Measurements from ENCODE around the gene PCARE. TPM values are rescaled to one million over a fixed set of nuclear protein-coding genes. Genes with fewer than 3 reads are reported as not detected.
A peak's percentile ranks its signal among the peaks of the same experiment; 100 is the strongest.
"Not testable (repeated sequence)": the region's sequence is repeated elsewhere in the genome, so short reads cannot be mapped to it uniquely, and the experiment has no call there.

Gene PCARE
- total RNA-seq = under 0.01 TPM

DNA sequence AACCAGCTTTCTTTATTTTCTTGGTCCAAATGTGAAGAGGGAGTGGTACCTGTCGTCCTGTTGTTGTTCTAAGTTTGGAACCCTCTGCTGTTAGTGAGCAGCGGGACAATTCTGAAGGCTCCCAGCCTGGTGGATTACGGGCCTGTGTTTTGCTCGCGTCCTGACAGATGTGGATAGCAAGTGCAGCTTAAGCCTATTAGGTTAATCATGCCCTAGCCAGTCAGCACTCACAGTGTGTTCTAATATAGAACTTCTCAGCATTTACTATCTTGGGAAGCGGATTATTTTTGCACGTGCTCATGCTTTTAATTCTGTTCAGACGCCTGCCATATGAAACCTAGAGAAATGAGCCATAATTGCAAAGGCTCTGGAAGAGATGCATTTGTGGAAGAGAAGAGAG lies at the start of gene PCARE:
Gene PCARE, minus strand, starts transcription at position 113 of the 400 bp plus-strand sequence. CDS start 262 bp downstream, outside the sequence.
- no peak for DNase-seq

DNA sequence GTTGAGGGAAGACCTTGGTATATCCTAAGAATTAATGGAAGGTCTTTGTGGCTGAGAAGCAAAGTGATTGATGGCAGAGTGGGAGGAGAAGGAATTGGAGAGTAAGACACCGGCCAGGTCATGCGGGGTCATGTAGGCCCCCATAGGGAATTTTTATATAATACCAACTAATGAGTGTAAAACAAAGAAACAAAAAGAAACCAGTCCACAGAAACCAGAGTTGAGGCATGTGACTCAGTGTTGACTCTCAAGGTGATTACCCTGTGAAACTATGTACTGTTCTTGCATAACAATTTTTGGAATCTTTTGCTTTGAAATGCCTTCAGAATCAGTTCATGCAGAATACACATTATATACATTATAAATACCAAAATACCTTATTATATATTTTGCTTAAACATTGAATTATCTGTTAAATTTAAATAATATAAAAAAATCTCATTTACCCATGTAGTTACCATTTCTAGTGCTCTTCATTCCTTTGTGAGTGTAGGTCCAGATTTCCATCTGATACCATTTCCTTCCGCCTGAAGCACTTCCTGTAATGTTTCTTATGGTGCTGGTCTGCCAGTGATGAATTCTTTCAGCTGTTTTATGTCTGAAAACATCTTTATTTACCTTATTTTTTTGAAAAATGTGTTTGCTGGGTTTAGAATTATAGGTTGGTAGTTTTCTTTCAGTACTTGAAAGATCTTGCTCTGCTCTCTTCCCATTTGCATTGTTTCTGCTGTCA lies 49.5 kb upstream of the PCARE start:
- no peak for DNase-seq

DNA sequence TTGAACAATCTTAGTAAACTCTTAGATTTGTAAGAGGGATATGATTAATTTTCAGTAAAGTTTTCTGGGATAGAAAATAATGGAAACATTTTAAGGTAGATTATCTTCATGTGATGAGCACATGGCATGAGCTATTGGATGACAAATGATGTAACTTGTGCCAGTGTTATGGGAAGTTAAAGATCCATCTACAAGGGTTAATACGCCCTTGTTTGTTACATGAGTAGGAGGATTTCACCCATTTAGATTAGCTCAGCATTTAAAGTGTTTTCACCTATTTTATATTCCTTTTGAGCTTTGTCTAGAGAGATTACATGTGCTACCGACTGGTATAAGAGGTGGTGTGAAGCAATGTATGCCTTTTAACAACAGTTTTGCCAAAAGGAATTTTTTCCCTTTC lies 46.5 kb upstream of the PCARE start:
- no peak for DNase-seq

DNA sequence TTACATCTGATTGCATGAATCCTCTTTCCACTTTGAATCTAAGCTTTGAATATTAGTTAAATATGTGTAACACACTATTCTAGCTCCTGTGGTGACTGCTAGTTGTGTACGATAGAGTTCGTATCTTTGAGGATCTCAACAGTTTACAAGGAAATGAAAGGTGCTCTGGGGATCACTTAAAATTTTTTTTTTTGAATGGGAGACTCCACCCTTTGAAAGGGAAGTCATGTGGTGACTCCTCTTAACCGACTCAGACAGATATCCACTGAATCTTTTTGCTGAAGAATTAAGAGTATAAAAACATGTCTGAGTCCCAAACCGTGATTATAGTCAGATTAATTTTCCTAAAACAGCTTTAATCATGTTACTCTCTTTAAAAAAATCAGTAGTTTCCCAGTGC lies 44.9 kb upstream of the PCARE start:
- DNase-seq = no peak

DNA sequence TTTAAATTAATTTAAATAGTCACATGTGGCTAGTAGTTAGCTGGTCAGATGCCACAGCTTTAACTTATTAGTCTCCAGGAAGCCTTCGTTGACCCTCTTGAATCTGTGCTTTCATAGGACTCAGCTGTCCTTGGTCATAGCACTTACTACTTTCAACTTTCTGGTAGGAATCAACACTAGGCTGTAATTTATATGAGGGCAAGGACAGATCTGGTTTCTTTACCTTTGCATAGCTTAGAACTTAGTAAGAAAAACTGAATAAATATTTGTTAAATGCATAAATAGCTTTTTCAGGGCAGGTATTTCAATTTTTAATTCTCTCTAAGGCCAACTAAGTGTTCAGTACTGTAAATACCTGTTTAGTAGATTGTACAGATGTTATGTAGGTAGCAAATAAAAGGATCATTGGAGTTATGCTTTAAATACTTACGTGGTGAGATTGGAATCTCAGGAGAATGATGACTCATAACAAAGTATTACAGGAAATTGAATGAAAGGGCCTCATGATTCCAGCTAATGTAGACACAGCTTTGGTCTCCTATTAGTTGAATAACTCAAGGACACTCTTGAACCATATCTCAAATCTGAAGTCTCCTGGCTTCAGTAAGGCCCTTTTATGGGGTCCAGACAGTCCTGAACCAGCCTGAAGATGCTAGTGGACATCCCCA lies 43.4 kb upstream of the PCARE start:
- DNase-seq = no peak

DNA sequence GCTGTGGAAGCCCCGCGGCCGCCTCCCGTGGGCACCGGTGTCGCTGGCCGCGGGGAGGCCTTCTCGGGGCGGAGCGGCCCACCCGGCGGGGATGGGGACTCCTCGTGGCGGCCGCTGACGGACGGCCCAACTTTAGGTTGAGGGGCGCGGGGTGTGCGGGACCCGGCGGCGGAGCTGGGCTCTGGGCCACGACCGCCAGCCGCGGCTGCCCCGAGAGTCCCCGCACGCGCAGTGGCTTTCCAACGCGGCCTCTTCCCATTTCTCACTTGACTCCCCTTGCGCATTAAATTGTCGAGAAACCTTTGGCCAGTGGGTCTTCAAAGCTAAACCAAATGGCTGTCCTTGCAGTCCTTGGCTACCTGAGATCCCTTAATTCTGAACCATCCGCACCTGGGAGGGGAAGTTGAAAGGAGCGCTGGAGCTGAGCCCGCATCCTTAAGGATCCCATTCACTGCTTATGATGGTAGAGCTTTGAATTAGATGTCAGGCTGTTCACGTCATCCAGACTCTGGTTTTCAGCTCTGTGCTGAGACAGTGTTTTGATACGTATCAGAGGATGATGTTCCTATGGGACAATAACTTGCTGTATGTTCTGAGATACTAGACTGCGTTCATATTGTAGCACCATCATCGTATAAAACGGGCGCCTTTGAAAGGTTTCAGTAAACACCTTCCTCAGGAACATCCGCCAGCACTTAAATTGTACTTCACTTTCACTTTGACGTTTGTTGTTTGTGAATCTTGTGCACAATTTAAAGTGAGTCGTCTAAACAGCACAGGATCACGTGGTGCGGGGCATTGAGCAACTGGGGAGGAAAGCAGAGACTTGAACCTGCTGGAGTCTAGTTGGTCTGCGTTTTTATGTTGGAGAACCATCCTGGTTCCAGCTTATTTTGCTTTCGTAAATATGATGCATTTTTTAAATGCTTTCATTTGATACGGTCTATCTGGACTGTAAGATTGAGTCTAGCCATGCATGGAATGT lies 41.8 kb upstream of the PCARE start:
- peak; percentile 41 for DNase-seq

DNA sequence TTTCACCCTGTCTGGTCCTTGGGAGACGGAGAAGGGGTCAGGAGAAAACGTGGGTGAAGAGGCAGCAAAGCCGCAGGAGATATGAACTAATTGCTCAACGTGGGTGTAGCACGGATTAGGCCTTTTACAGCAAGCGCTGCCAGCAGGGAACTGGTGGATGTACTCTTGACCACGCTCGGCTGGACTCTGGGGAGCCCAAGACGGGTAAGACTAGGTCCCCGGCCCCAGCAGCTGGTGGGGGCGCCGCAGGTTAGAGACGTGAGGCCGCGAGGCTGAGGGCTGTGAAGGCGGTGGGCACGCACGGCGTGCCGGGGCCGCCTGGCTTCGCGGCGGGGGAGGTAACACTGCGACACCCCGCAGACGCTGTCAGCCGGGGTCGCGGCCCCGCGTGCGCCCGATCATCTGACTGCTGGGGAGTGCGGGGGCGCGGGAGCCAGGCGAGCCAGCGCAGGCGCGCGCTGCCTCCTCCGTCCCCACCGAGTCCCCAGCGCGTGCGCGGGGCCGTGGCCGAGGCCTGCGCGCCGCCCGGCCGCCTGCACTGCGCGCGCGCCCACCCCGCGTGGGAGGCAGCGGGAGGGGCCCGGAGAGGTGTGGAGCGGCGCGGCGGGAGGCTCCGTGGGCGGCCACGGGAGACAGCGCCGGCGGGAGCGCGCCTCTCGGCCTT lies 40.8 kb upstream of the PCARE start, which contains the start of gene CLIP4:
Gene CLIP4, plus strand, starts transcription at position 470 of the 664 bp plus-strand sequence. CDS start 5,974 bp downstream, outside the sequence.
- peak; percentile 62 for DNase-seq

DNA sequence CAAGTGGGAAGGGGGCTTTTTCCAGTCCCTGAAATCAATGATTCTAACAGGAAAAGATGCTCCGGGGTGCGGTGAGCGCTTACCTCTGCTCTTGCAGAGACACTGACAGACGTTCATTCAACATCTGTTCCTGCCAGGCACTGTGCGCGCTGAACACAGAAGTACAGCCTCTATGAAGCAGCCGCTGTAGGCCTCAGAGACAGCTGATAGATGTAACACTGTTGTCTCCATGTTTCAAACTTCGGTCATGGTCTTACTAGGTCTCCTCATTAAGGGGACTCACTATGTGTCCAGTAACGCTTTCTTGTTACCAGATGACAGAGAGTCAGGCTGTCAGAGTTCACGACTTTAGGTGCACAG lies 40.2 kb upstream of the PCARE start:
- peak; percentile 32 for DNase-seq

DNA sequence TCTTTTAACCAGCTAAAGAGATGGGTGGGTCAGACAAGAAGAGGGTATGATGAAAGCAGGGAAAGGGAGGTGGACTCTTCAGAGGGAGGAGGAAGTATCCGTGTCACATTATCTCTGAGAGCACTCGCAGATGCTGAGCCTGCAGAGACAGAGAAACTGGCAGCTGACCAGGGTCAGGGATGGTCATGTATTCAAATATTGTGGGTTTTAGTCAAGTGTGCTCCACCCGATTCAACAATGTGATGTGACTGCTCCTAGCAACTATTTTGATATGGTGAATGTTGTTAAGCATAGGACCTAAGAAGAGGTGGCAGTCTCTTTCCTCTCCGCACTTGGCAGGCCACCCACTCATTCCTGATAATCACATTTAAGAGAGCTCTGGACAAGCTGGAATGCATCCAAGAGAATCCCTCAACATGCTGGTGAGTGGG lies 39.6 kb upstream of the PCARE start:
- no peak for DNase-seq

DNA sequence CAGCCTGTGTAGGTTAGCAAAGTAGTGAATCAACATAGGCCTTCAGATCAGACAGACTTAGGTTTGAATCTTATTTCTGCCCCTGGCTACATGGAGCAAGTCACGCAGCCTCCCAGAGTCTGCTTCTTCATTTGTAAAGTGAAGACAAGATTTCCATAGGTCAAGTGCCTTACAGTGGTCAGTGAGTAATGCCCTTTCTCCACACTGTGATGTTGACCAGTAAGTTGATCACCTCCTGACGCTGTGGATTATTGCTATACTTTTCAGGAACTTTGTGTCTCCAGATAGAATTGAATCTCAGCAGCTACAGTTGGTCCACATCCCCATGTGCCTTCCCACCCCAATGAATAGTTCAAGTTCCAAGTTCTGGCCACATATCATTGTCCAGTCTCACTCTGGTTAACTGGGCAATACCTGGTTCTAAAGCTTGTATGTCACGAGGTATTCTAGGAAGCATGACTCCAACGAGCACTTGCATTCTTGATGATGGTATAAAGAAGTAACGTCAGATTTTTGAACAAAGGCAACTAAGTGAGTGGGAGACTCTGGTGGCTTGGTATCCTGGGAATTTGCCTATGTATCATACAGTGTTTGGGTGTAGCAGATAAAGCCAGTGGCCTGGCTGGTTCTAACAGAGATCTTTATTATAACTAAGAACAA lies 38.8 kb upstream of the PCARE start:
- DNase-seq = no peak

DNA sequence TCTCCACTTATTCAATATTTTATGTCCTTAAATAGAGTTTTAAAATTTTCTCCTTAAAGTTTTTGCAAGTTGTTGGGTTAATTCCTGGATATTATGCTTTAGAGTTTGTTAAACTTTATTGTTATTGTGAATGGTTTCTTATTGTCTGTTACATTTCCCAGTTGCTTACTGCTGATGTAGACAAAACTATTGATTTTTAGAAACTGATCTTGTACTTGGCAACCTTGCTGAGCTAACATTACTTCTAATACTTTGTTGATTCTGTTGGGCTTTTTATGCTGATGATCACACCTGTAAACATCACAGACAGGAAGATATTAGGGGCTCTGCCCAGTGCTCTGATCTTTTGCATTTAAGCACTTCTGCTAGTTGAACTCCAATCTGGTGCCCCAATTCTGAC lies 38.1 kb upstream of the PCARE start:
- no peak for DNase-seq

DNA sequence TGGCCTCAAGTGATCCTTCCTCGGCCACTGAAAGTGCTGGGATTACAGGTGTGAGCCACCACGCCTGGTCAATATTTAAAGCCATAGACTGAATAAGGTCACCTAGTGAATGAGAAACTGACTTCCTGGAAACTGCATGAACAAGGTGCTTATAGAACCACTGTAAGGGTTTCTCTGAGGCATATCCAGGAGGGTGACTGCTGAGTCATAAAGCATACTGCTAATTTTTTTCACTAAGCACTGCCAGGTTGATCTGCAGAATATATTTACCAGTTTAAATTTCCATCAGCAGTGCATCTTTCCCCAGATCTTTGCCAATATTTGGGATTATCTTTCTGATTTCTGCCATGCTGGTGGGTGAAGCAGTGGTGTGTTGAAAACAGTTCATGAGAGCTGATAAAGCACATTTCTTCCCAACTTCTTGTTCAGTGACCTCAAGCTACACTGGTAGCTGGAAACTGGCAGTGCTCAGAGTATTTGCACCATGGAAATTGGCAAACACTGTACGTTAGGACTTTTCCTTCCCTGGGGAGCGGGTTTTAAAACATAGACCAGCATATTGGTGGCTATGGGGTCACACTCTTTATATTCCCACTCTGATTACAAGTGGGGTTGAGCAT lies 36.7 kb upstream of the PCARE start:
- no peak for DNase-seq

DNA sequence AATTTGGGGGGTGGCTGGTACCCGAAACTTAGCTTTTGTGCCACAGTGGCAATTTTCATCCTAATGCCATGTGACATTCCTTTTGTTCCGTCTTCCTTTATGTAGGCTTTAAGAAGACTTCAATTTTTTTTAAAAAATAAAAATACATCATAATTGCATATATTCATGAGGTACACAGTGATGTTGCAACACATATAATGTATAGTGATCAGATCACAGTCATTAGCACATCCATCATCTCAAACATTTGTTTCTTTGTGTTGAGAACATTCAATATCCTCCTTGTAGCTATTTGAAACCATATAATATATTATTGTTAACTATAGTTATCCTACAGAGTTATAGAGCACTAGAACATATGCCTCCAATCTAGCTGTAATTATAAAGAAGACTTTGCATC lies 34.9 kb upstream of the PCARE start:
- no peak for DNase-seq

DNA sequence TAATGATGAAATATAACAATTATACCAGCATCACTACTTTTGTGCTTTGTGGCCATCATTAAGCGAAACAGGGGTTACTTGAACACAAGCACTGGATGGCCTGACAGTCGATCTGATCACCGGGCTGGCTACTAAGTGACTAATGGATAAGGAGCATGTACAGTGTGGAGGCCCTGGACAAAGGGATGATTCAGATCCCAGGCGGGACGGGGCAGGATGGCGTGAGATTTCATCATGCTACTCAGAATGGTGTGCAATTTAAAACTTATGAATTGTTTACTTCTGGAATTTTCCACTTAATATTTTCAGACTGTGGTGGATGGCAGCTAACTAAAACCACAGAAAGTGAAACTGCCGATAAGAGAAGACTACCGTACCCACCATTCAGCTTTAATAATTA lies 33.9 kb upstream of the PCARE start:
- peak; percentile 3 for DNase-seq

DNA sequence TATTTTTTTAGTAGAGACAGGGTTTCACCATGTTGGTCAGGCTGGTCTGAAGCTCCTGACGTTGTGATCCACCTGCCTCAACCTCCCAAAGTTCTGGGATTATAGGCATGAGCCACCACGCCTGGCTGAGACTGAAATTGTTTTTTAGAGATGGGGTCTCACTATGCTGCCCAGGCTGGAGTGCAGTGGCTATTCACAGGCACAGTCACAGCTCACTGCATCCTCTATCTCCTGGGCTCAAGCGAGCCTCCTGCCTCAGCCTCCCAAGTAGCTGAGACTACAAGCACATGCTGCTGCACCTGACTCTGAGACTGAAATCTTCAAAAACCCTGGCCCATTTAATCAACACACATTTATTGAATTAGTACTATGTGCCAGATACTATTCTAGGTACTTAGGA lies 33.2 kb upstream of the PCARE start:
- DNase-seq = not testable (repeated sequence)

DNA sequence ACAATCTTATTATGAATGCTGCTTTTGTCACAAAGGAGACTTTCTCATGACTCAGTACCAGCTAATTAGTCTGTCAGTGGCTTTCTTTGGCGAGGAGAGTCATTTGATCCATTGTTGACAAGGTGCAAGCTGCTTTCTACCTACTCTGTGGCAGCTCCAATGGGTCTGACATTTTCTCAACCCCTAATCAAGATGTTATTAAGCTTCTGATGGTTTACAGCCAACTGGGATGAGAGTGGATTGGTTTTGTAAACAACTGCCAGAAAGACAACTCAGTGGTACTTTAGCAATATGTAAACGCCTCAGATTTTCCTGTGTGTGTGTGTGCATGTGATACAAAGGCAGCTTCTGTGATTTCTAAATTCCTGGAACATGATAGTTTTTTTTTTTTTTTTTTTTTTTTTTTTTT lies 32.7 kb upstream of the PCARE start:
- no peak for DNase-seq

DNA sequence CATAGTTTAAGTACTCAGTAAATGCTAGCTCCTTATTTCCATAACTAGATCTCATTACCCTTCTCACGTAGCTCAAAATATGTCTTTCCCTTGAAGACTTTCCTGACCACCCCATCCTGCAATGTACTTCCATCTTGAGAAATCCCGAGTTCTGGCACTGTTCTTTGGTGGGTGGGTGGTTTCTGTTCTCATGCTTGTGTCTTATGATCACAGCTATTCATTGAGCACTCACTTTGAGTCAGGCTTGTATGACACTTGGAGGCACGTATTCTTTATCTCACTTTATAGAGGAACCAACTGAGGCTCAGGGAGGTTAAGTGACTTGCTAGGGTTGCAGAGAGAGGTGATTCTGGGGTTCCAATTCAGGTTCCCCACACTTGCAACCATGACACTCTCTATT lies 31.9 kb upstream of the PCARE start:
- no peak for DNase-seq

DNA sequence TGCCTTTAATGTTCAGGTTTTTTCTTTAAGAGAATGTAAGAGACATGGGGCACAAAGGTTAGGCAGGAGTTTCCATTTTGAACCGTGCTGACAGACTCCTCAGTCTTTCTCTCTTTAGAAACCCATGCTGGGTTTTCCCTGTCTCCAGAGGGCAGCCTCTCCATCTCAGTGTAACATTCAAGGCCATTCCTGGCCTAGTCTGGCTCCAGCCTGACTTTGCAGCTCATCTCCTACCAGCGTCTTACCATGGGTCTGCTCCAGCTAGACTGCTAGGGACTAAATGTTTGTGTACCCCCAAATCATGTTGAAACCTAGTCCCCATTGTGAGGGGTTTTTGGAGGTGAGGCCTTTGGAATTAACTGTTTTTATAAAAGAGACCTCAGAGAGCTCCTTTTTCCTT lies 31.1 kb upstream of the PCARE start:
- no peak for DNase-seq

DNA sequence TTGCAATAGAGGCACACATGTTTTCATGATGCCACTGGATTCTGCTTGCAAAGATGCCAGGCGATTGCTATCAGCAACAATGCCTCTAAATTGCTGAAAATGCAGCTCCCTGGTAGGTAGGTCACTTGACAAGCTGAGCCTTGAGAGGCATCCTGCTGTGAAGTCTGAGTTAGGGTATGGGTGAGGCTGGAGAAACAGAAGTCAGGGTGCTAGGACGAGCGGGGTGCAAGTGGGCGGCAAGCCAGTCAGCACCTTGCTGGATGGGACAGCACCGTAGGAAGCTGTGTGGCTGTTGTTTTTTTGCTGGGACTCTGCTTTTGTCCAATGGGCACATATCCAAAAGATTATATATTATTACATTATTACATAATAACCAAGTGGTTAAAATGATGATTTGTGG lies 30.4 kb upstream of the PCARE start:
- no peak for DNase-seq

DNA sequence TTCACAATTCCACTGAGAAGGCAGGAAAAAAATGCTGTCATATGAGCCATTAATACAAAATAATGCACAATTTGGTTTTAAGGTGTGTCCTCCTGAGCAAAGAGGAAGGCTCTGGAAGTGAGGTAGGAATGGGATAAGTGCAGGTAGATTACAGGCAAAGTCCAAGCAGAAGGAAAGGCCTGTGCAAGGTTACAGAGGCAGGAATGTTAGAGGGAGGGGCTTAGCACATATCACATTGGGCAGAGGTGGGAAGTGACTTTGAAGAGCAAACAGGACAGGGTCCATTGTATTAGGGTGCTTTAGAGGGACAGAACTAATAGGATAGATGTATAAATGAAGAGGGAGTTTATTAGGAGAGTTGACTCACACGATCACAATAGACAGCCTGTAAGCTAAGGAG lies 26.2 kb upstream of the PCARE start:
- no peak for DNase-seq

DNA sequence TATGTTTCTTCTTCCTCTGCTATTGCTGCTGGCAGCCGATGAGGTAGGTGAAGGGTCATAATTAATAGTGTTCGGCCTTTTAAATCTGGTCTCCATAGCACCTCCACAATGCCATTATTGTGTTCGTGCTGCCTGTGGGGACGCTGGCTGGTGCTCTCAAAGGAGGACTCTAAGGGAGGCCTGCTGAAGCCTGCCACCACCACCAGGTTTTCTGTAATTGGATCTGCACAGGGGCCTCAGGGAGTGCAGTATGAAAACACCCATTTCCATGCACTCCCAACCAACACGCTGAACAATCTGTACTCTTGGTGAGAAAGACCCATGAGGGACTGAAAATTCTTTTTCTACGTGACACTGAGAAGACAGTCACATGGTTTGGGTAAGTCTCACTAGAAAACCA lies 23.2 kb upstream of the PCARE start:
- DNase-seq = no peak
